Islet precursor cell (in vitro differentiated cells): ENCODE data around the gene AK8.

ENCODE experiments used
- DNase-seq: peaks from one replicate; pipeline ENCODE4 v3.0.0-alpha.2; 2018

The AK8 gene

GRCh38 chr9:132887181-132888120 lies 9.4 kb upstream of the AK8 start:
- no peak for DNase-seq

- DNase-seq = no peak
Measured at GRCh38 chr9:132886334-132886725, 8.2 kb upstream of the AK8 start.

- DNase-seq = no peak
Measured at GRCh38 chr9:132885720-132886333, 7.7 kb upstream of the AK8 start.

GRCh38 chr9:132883349-132884294 lies 5.5 kb upstream of the AK8 start:
- no peak for DNase-seq

- DNase-seq = no peak
Measured at GRCh38 chr9:132882616-132883015, 4.5 kb upstream of the AK8 start.

GRCh38 chr9:132881826-132882225 lies 3.7 kb upstream of the AK8 start:
- no peak for DNase-seq

- DNase-seq = no peak
Measured at GRCh38 chr9:132880324-132880661, 2.2 kb upstream of the AK8 start.

GRCh38 chr9:132879457-132880323 lies 1.6 kb upstream of the AK8 start:
- no peak for DNase-seq

- peak; percentile 79 for DNase-seq
Measured at GRCh38 chr9:132878695-132879456, 792 bp upstream of the AK8 start, which contains the start of gene SPACA9. Gene SPACA9, plus strand, starts transcription at chr9:132878898. Its CDS starts 5,050 bp downstream, at chr9:132883948.

- DNase-seq = no peak
Measured at GRCh38 chr9:132877458-132877823, 643 bp downstream of the AK8 start.

GRCh38 chr9:132876849-132877248 lies 1.2 kb downstream of the AK8 start:
- no peak for DNase-seq

- no peak for DNase-seq
Measured at GRCh38 chr9:132875159-132875558, 2.9 kb downstream of the AK8 start.

- no peak for DNase-seq
Measured at GRCh38 chr9:132873403-132873802, 4.7 kb downstream of the AK8 start.

- no peak for DNase-seq
Measured at GRCh38 chr9:132869266-132869665, 8.8 kb downstream of the AK8 start.

- no peak for DNase-seq
Measured at GRCh38 chr9:132866898-132867297, 11.2 kb downstream of the AK8 start.

- DNase-seq = no peak
Measured at GRCh38 chr9:132864691-132865090, 13.4 kb downstream of the AK8 start.

GRCh38 chr9:132864277-132864676 lies 13.8 kb downstream of the AK8 start:
- DNase-seq = no peak

- no peak for DNase-seq
Measured at GRCh38 chr9:132863096-132863495, 15.0 kb downstream of the AK8 start.

GRCh38 chr9:132862533-132862932 lies 15.6 kb downstream of the AK8 start:
- no peak for DNase-seq

- DNase-seq = no peak
Measured at GRCh38 chr9:132861666-132862065, 16.4 kb downstream of the AK8 start.

GRCh38 chr9:132858751-132859150 lies 19.3 kb downstream of the AK8 start:
- DNase-seq = no peak
